Left renal pelvis (tissue), 4 donors: Measurements from ENCODE around the gene HPSE2. TPM values are rescaled to one million over a fixed set of nuclear protein-coding genes. Genes with fewer than 3 reads are reported as not detected.

Source experiments
- DNase-seq, 4 donors: peaks; one replicate each; pipeline ENCODE4 v3.0.0-alpha.2; 2013; ENCODE audit warnings: low read depth in 4 of 4, low spot score in 3 of 4
- polyA plus RNA-seq, 4 donors: library from polyadenylated mRNA; unstranded; fragments of 120-200 nt; gene quantifications; one replicate each; pipeline ENCODE4 v1.2.1, GENCODE V29; 2013; ENCODE audit not compliant: insufficient read length in 4 of 4

HPSE2 gene
- polyA plus RNA-seq, 4 donors: 1.3 to 12.6 (median 1.7) TPM

DNA sequence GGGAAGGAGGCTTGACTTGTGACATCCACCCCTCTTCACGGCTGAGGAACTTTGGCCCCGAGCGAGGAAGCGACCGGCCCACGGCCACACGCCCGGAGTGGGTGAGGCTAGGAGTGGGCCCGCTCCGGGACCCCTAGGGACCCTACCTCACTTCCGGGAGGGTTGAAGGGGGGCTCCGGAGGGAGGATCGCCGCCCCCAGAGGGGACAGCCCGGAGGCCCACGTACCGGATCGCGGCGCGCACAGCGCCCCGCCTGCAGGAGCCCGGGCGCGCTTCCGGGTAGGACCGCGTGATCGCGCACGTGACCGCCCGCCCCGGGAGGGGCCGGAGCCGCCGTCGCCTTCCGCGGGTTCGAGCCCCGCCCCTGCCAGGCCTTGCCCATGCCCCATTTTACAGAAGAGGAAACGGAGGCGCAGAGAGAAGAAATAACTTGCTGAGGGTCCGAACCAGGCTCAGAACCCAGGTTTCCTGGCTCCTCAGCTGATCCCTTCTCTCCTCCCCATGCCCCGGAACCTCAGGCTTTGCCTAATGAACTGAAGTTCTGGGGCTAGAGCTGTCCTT is 788.9 kb downstream of the HPSE2 start, which contains the start of gene HPS1:
TSS of gene HPS1 (minus strand) at position 275 of the 561 bp plus-strand sequence. CDS start 3,695 bp downstream, outside the sequence.
- DNase-seq: peak; percentile 35 to 46 (median 40)

DNA sequence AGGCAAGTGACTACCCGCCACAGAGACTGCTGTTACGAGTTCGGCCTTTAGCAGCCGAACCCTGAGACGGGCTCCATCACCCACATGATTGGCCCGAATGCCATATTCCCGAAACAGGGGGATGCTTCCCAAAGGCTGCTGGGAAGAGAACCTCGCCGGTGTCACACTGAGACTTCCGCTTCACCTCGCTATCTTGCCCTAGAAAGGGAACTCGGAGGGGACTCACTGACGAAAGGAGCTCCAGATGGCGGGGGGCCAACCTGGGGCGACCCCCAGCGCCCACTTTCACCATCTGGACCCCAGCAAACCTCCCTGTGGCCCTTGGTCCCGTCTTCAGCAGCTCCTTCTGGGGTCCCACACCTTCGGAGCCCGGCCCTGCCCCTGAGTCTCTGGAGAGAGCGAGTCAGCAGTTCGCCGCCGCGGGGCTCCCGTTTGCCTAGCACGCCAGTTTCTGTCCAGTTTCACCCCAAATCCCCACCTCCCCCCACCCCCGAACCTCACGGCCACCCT is 789.4 kb downstream of the HPSE2 start:
- no peak for DNase-seq

- DNase-seq: no peak
Measured at GRCh38 chr10:98445200-98445812, 790.3 kb downstream of the HPSE2 start.

GRCh38 chr10:98444314-98445006 is 791.2 kb downstream of the HPSE2 start:
- DNase-seq: no peak

GRCh38 chr10:98438715-98439114 is 796.9 kb downstream of the HPSE2 start:
- DNase-seq: no peak

GRCh38 chr10:98436704-98437103 is 798.9 kb downstream of the HPSE2 start:
- no peak for DNase-seq

DNA sequence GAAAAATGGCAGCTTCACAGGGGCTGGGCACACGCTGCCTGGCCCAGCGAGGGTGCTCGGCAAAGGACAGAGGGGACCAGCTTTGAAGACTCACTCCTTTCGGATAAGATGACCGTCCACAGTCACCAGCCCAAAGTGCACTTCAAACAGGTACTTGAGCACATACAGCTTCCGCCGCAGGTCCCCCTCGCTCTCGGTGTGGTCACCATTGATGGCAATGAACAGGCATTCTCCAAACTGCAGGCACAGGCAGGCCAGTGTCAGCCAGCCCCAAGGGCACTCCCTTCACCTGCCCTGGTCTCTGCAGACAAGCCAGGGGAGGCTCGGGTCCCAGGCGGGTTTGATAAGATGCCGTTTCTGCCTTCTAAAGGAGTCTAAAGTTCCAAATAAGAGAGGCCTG is 800.5 kb downstream of the HPSE2 start:
- DNase-seq: no peak

DNA sequence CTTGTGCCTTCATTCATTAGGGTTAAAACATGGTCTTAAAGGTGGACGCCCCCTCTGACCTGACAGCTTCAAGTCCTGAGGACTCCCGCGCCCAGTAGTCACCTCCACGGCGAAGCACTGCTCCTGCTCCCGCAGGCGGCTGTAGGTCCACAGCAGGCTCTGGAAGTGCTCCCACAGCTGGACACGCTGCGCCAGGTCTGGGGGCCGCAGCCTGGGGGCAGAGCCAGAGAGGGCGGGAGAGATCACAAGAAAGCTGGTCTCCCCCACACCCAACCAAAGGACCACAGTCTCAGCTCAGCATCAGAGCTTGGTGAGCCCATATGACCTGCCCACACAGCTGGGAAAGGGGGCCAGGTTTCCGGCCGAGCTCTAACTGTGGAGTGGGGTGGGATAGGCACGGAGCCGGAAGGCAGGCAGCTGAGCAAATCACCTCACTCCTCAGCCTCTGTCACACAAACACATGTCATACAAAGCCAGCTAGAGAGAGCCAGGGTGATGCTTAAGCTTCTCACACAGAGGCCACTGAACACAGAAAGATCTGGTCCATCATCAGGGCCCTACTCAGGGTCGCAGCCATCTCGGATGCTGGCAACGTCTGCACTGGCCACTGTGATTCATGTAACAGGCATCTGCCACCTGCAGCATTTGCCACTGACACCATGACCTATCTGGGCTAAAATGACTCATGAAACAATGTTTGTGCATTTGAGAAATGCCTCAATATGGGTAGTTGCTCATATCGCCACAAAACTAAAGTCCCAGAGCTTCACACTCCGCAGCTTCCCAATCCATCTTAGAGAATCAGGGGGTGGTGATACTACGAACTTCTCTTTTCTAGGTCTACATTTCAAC is 801.5 kb downstream of the HPSE2 start:
- no peak for DNase-seq

DNA sequence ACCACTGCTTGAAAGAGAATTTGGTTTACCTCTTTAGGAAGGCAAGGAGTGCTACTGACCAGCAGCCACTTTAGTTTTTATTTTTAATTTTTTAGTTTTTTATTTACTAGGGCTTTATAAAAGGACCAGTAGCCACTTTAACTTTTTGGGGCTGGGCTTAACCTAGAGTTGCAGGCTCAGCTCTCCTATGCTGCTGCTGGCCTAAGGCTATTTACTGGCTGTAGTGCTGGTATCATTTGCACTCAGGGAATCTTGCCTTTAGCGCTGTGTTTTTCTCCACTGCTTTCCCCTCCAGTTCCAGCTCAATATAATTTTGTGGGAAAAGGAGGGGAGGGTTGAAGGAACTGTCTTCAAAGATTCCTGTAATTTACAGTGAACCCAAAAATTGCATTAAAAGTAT is 802.3 kb downstream of the HPSE2 start:
- no peak for DNase-seq

- DNase-seq: no peak
Measured at GRCh38 chr10:98432330-98432729, 803.3 kb downstream of the HPSE2 start.

- DNase-seq: no peak
Measured at GRCh38 chr10:98431016-98431415, 804.6 kb downstream of the HPSE2 start.

DNA sequence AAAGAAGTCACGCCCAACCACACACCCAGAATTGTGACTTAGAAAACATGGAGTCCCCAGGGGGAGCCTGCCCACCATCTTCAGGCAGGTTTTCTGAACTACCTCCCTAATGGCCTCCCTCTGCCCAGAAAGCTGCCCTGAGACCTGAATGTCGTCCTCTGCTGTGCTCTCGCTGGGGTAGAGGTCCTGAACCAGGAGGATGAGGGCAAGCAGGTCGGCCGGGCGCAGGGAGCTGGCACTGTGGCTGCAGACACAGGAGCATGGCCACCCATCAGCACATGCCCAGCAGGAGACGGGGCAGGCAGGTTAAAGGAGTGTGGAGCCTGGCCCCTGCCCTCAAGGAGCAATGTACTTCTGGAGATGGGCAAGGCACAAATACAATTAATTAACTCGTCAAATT is 805.2 kb downstream of the HPSE2 start:
- no peak for DNase-seq

GRCh38 chr10:98429320-98430072 is 806.2 kb downstream of the HPSE2 start:
- DNase-seq: no peak

GRCh38 chr10:98427011-98427515 is 808.6 kb downstream of the HPSE2 start:
- DNase-seq: no peak

DNA sequence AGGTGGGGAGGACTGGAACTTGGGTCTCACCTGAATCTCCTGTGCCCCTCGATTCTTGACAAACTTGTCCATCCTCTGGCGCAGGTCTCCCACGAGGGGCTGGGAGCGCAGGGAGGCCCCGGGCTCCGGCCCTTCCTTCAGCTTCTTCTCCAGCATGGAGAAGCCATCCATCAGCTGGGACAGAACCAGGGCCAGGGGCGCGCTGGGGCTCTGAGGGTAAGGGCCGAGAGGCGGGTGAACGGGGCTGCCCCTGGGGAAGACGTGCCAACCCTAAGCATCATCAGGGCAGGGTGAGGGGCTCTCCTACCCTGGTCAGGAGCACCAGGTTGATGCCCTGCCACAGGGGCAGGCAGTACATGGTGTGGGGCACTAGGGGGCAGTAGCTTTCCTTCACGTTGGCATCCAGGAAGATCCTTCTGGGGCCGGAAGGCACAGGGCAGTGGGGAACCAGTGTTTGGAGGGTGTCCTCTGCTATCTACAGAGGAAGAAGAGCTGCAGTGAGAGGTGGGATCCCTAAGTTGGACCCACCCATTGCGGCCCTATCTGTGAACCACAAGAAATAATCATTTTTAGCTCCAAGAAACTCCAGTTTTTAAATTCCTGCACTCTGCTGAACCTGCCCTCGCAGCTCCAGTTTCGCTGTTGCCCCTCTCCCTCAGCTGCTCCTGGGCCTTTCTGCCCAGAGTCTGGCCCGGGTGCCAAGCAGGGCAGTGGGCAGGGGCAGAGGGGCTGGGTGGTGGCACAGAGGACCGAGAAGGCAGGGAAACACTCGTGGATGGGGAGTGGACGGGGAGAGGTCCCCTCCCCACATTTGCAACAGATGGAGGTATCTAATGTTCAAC is 809.9 kb downstream of the HPSE2 start:
- DNase-seq: no peak

GRCh38 chr10:98424295-98425254 is 811.1 kb downstream of the HPSE2 start:
- no peak for DNase-seq

DNA sequence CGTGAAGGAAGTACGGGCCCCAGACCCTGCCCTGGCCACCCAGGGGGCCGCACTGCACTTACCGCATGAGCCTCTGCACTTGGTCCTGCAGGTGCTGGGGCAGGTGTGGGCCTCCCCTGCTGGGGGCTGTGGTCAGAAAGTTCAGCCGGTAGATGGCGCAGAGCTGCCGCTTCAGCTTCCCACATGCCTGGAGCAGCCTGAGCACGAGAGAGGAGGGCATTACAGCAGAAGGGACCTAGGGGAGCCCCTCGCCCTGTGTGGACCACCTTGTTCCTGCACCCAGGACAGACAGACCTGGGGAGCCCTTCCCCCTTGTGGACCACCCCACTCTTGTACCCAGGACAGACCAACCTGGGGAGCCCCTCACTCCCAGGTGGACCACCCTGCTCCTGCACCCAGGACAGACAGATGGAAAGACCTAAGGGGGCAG is 811.9 kb downstream of the HPSE2 start:
- no peak for DNase-seq

GRCh38 chr10:98422182-98422581 is 813.5 kb downstream of the HPSE2 start:
- no peak for DNase-seq
